GM12864 (cell line): ENCODE results near the gene KIAA1217.

Experiments used
- DNase-seq: peaks from one replicate; pipeline ENCODE4 v3.0.0-alpha.2; 2011; ENCODE audit warnings: low read depth
- H3K4me3 ChIP-seq: 2 replicates; pipeline ENCODE4 v1.5.1; 2011; ENCODE audit warnings: mild to moderate bottlenecking, low read depth, low read length, control low read depth
- TF ChIP-seq, protein P1 (sequence below): IDR thresholded peaks from 2 replicates; pipeline ENCODE4 v1.5.1; 2011; ENCODE audit warnings: low read depth, mild to moderate bottlenecking, moderate library complexity, low read length, control low read depth, inconsistent platforms; ENCODE audit errors: missing control alignments

KIAA1217 gene

DNA sequence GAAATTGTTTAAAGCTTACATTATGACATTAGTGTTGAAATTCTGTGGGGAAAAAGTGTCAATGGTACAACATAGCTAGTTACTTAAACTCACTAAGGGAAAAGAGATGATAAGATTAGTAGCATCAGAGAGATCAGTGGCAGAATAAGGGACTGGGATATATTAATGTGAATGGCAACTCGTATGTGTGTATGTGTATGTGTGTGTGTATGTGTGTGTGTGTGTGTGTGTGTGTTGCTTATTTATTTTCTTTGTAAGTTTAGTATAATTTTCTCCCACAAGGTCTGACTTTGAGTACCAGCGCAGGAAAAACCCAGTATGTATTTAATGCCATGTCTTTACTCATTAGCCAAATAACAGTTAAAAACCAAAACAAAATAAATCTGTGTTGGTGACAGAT, 258.7 kb downstream of the KIAA1217 start:
- no peak for DNase-seq
- TF ChIP-seq, protein P1, sequence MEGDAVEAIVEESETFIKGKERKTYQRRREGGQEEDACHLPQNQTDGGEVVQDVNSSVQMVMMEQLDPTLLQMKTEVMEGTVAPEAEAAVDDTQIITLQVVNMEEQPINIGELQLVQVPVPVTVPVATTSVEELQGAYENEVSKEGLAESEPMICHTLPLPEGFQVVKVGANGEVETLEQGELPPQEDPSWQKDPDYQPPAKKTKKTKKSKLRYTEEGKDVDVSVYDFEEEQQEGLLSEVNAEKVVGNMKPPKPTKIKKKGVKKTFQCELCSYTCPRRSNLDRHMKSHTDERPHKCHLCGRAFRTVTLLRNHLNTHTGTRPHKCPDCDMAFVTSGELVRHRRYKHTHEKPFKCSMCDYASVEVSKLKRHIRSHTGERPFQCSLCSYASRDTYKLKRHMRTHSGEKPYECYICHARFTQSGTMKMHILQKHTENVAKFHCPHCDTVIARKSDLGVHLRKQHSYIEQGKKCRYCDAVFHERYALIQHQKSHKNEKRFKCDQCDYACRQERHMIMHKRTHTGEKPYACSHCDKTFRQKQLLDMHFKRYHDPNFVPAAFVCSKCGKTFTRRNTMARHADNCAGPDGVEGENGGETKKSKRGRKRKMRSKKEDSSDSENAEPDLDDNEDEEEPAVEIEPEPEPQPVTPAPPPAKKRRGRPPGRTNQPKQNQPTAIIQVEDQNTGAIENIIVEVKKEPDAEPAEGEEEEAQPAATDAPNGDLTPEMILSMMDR: no peak
- no peak overlapping the region for H3K4me3 ChIP-seq

DNA sequence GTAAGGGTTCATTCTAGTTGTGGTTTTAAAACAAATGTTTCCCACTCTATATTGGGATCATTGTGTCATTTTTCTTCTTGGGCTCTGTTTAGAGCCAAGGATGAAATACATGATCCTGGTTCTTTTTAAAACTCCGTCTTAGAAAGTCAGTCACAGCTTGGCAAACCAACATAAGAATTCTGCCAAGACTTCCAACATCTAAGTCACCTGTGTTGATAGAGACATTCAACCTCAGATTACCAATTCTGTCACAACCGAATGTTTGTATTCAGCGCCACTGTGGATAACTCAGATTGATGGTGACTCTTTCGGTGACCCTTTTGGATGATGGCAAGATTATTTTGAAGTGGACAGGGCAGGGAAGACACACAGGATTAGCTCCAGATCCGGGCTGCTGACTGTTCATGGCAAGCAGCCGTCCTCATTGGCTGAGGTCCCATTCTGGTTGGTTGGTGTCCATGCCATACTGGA, 259.4 kb downstream of the KIAA1217 start:
- no peak for DNase-seq
- TF ChIP-seq, protein P1: no peak
- H3K4me3 ChIP-seq: no peak overlapping the region

- TF ChIP-seq, protein P1: no peak
- H3K4me3 ChIP-seq: no peak overlapping the region
- no peak for DNase-seq
Measured at GRCh38 chr10:24469993-24470392, 261.1 kb downstream of the KIAA1217 start.

DNA sequence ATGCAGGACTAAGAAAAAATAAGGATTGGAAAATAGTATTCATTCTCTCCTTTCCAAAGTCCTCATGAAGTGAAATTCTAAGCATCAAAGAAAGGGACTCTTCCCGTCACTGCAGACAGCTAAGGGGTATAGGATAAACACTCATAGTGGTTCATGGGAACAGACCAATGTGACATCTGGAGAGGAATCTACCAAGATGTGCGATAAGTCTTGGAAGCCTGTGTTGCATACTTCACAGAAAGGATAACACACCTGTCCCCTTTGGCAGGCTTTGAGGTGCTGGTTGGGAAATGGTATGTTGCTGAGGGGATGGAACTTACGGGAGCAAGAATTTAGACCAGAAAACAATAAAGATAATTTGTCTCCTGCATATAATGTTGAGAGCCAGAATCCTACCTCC, 266.7 kb downstream of the KIAA1217 start:
- DNase-seq: no peak
- TF ChIP-seq, protein P1: no peak
- no peak overlapping the region for H3K4me3 ChIP-seq

DNA sequence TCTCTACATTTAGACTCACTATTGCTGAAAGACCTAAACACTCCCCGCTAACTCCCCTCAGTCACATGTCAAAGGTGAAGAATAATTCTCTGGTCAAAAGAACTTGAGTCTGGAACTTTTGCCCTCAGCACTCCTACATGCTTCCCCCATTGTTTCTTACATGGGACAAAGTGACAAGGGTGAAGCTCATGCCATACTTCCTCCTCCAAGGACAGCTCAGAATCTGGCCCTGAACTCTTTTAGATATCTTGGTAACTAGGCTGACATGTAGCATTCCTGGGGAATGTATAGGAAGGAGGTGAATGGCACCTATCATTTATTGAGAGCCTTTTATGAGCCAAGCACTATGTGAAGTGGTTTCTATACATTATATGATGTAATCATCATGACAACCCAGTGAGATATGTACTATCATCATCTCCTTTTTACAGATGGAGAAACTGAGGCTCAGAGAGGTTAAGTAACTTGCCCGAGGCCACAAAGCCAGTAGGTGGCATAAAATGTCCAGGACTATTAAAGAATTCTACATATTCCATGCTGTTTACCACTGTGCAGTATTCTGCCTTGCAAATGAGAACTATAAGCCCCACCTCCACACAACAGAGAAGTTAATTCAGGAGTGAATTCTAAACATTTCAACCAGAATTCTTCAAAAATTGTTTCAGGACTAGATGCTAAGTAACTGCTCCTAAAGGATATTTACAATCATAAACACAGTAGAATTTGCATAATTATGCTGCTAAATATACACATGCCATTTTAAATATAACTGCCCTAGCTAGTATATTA, 268.2 kb downstream of the KIAA1217 start:
- DNase-seq: no peak
- TF ChIP-seq, protein P1: no peak
- H3K4me3 ChIP-seq: no peak overlapping the region

DNA sequence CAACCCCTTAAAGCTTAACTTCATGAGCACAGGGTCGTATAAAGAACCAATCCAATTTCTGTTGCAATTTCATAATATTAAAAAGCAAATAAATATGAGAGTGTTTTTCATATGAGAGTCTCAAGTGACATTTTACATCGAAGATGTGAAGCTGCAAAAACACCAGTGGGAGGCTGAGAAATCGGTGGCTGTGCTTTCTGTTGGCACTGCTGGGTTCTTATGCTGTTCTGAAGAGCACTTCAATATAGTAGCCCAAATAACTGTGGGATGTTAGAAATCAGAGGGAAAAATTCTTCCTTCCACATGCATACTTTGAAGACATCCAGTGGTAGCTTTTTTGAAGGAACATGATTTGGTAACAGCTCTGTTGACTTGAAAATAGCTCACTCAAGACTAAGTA, 269.0 kb downstream of the KIAA1217 start:
- TF ChIP-seq, protein P1: no peak
- no peak overlapping the region for H3K4me3 ChIP-seq
- no peak for DNase-seq

GRCh38 chr10:24479806-24480205, 270.9 kb downstream of the KIAA1217 start:
- TF ChIP-seq, protein P1: no peak
- no peak overlapping the region for H3K4me3 ChIP-seq
- DNase-seq: no peak
